OCI-LY3 (cell line): ENCODE results near the gene PELI1.
A peak's percentile ranks its signal among the peaks of the same experiment; 100 is the strongest.

ENCODE experiments used
- H2AFZ ChIP-seq: fragments of 200-600, 300-600 bp; shearing (Covaris generic); 2 replicates; pipeline ENCODE4 v1.6.0; 2014; ENCODE audit warnings: antibody characterized with exemption, low read depth, low read length
- H3K27ac ChIP-seq: fragments of 200-600, 300-600 bp; sonication (generic); 2 replicates; pipeline ENCODE4 v1.5.1; 2014; ENCODE audit warnings: mild to moderate bottlenecking, low read length, moderate library complexity, mixed read lengths
- H3K27me3 ChIP-seq: fragments of 200-600, 300-600 bp; sonication (generic); 2 replicates; pipeline ENCODE4 v1.6.1; 2014; ENCODE audit warnings: low read depth, low read length, mixed read lengths
- H3K36me3 ChIP-seq: fragments of 200-600, 300-600 bp; sonication (generic); replicated peaks from 2 replicates; pipeline ENCODE3; 2014; ENCODE audit warnings: low read depth, low read length, mixed read lengths
- H3K4me1 ChIP-seq: fragments of 300-600, 200-600 bp; sonication (generic); 2 replicates; pipeline ENCODE4 v1.6.1; 2014; ENCODE audit warnings: low read length, mixed read lengths
- H3K4me2 ChIP-seq: fragments of 200-600, 300-600 bp; sonication (generic); 2 replicates; pipeline ENCODE4 v1.6.1; 2014; ENCODE audit warnings: low read length, mixed read lengths
- H3K4me3 ChIP-seq: fragments of 300-600, 200-600 bp; sonication (generic); 2 replicates; pipeline ENCODE4 v1.5.1; 2014; ENCODE audit warnings: antibody characterized with exemption, mild to moderate bottlenecking, low read length, moderate library complexity
- H3K79me2 ChIP-seq: fragments of 300-600, 200-600 bp; shearing (Covaris generic); 2 replicates; pipeline ENCODE4 v1.6.1; 2014; ENCODE audit warnings: mild to moderate bottlenecking, low read length, mixed read lengths
- H3K9ac ChIP-seq: fragments of 300-600, 200-600 bp; shearing (Covaris generic); 2 replicates; pipeline ENCODE4 v1.6.0; 2014; ENCODE audit warnings: mild to moderate bottlenecking, low read length, moderate library complexity
- H3K9me3 ChIP-seq: fragments of 200-600, 300-600 bp; shearing (Covaris generic); 2 replicates; pipeline ENCODE4 v1.6.1; 2014; ENCODE audit warnings: low read length, mixed read lengths; ENCODE audit not compliant: insufficient read depth
- H4K20me1 ChIP-seq: fragments of 200-600, 300-600 bp; sonication (generic); 2 replicates; pipeline ENCODE4 v1.6.1; 2016; ENCODE audit warnings: low read length, mixed read lengths; ENCODE audit not compliant: insufficient read depth
- CTCF ChIP-seq: fragments of 200-600, 300-600 bp; sonication (generic); IDR thresholded peaks from 2 replicates; pipeline ENCODE4 v1.5.1; 2014; ENCODE audit warnings: antibody characterized with exemption, low read length, low read depth
- EZH2phosphoT487 ChIP-seq: fragments of 200-600 bp; shearing (Covaris generic); IDR thresholded peaks from 2 replicates; pipeline ENCODE4 v1.6.1; 2018; ENCODE audit warnings: antibody characterized with exemption, mixed run types, low read depth

The PELI1 gene

GRCh38 chr2:64094663-64095382 is 49.4 kb downstream of the PELI1 start:
- Histone ChIP-seq H3K9me3 (peaks cover 14% of the 10 kb centered on the region; the same call in 1 of the 2 replicates), H3K79me2 (peaks cover 16% of the 10 kb centered on the region; the same call in 1 of the 2 replicates), H3K27ac (no peak overlapping the region), H3K4me1 (peaks cover 73% of the 10 kb centered on the region), H4K20me1 (no peaks in the 10 kb centered on the region), H3K4me2 (no peak overlapping the region), H3K9ac (no peak overlapping the region), H3K4me3 (no peak overlapping the region), H3K36me3 (peaks cover 72% of the 10 kb centered on the region), H3K27me3 (no peaks in the 10 kb centered on the region), H2AFZ (no peak overlapping the region)
- TF ChIP-seq EZH2phosphoT487: no peak
- no peak for TF ChIP-seq CTCF

- H3K79me2 ChIP-seq: peaks cover 15% of the 10 kb centered on the region; the same call in 1 of the 2 replicates
- no peak overlapping the region for H3K4me3 ChIP-seq
- peaks cover 63% of the 10 kb centered on the region for H3K36me3 ChIP-seq
- H3K27ac ChIP-seq: peak overlapping the region; percentile 99
- H3K4me1 ChIP-seq: peaks cover 76% of the 10 kb centered on the region
- H3K4me2 ChIP-seq: peak overlapping the region; percentile 62
- no peak overlapping the region for H2AFZ ChIP-seq
- peak overlapping the region; percentile 35; the same call in 1 of the 2 replicates for H3K9ac ChIP-seq
- H3K27me3 ChIP-seq: no peaks in the 10 kb centered on the region
- TF ChIP-seq EZH2phosphoT487 (no peak), CTCF (no peak)
- H4K20me1 ChIP-seq: no peaks in the 10 kb centered on the region
- peaks cover 14% of the 10 kb centered on the region; the same call in 1 of the 2 replicates for H3K9me3 ChIP-seq
Measured at GRCh38 chr2:64093341-64093740, 50.9 kb downstream of the PELI1 start.

GRCh38 chr2:64092502-64092901 is 51.7 kb downstream of the PELI1 start:
- peak overlapping the region; percentile 76 for H3K9ac ChIP-seq
- peaks cover 14% of the 10 kb centered on the region; the same call in 1 of the 2 replicates for H3K9me3 ChIP-seq
- H4K20me1 ChIP-seq: no peaks in the 10 kb centered on the region
- peak overlapping the region; percentile 80 for H3K4me2 ChIP-seq
- peaks cover 15% of the 10 kb centered on the region; the same call in 1 of the 2 replicates for H3K79me2 ChIP-seq
- peak overlapping the region; percentile 99 for H3K27ac ChIP-seq
- peaks cover 60% of the 10 kb centered on the region for H3K36me3 ChIP-seq
- peaks cover 75% of the 10 kb centered on the region for H3K4me1 ChIP-seq
- no peak overlapping the region for H2AFZ ChIP-seq
- TF ChIP-seq EZH2phosphoT487: no peak
- TF ChIP-seq CTCF: no peak
- peak overlapping the region; percentile 62 for H3K4me3 ChIP-seq
- H3K27me3 ChIP-seq: no peaks in the 10 kb centered on the region

GRCh38 chr2:64090264-64090663 is 54.0 kb downstream of the PELI1 start:
- H3K79me2 ChIP-seq: peaks cover 15% of the 10 kb centered on the region; the same call in 1 of the 2 replicates
- H3K4me2 ChIP-seq: peak overlapping the region; percentile 76
- peaks cover 38% of the 10 kb centered on the region for H3K36me3 ChIP-seq
- no peak for TF ChIP-seq CTCF
- TF ChIP-seq EZH2phosphoT487: no peak
- H3K4me1 ChIP-seq: peaks cover 90% of the 10 kb centered on the region
- H3K27ac ChIP-seq: peak overlapping the region; percentile 99
- no peaks in the 10 kb centered on the region for H3K27me3 ChIP-seq
- peak overlapping the region; percentile 61 for H3K4me3 ChIP-seq
- H4K20me1 ChIP-seq: no peaks in the 10 kb centered on the region
- H2AFZ ChIP-seq: no peak overlapping the region
- peak overlapping the region; percentile 69 for H3K9ac ChIP-seq
- H3K9me3 ChIP-seq: 0 out of 2 replicates have a peak, but pooled peaks cover 8% of the 10 kb centered on the region
